ENCODE results near the gene CEP350. TPM values are rescaled to one million over a fixed set of nuclear protein-coding genes. Genes with fewer than 3 reads are reported as not detected.

The CEP350 gene
- total and polyA plus RNA-seq, 2 donors from 2014 or later: 2.8 to 46.5 TPM

DNA sequence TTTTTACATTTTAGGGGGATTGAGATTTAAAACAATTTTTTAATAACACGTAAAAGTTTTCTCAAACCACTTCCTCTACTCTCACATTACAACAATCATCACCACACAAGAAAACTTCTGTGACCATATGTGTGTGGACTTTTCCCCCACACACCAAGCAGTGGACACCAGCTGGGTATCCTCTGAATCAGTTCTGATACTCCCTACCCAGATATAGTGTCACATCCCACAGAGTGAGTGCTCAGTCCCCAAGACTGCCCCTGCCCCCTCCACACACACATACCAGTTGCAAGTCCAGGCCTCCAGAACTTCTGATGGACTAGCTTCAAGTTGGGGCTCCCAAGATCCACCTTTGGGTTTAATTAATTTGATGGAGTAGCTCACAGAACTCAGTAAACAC, 146.8 kb downstream of the CEP350 start:
- no peak overlapping the region for H3K4me3 ChIP-seq (ENCODE audit: low read length in 3 of 3)
- H3K36me3 ChIP-seq (ENCODE audit: control insufficient read depth in 2 of 3, insufficient read depth in 3 of 3, low read length in 3 of 3): peaks cover under 1 to 15% (median 8%) of the 10 kb centered on the region in 3 donors
- no peaks in the 10 kb centered on the region for H3K4me1 ChIP-seq (ENCODE audit: control insufficient read depth in 2 of 3, insufficient read depth in 2 of 3, low read depth in 1 of 3, low read length in 3 of 3)
- TF ChIP-seq, protein P1, sequence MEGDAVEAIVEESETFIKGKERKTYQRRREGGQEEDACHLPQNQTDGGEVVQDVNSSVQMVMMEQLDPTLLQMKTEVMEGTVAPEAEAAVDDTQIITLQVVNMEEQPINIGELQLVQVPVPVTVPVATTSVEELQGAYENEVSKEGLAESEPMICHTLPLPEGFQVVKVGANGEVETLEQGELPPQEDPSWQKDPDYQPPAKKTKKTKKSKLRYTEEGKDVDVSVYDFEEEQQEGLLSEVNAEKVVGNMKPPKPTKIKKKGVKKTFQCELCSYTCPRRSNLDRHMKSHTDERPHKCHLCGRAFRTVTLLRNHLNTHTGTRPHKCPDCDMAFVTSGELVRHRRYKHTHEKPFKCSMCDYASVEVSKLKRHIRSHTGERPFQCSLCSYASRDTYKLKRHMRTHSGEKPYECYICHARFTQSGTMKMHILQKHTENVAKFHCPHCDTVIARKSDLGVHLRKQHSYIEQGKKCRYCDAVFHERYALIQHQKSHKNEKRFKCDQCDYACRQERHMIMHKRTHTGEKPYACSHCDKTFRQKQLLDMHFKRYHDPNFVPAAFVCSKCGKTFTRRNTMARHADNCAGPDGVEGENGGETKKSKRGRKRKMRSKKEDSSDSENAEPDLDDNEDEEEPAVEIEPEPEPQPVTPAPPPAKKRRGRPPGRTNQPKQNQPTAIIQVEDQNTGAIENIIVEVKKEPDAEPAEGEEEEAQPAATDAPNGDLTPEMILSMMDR (IDR thresholded peaks at IDR 0.05; ENCODE audit: borderline replicate concordance, extremely low read depth, insufficient read depth): no peak
- no peak overlapping the region for H3K27ac ChIP-seq (ENCODE audit: low read depth in 2 of 2, low read length in 2 of 2)
- peak in 1 of 5 donors; percentile 11 for DNase-seq
- H3K27me3 ChIP-seq (ENCODE audit: control insufficient read depth, insufficient read depth, low read length): no peaks in the 10 kb centered on the region
- H3K9me3 ChIP-seq (ENCODE audit: control insufficient read depth in 2 of 3, insufficient read depth in 1 of 3, low read length in 3 of 3): no peaks in the 10 kb centered on the region
- no peak for FAIRE-seq
- intact Hi-C loops (cut with DNase I): no loop called here
- H3K9ac ChIP-seq (ENCODE audit: low read length in 3 of 3): no peak overlapping the region

DNA sequence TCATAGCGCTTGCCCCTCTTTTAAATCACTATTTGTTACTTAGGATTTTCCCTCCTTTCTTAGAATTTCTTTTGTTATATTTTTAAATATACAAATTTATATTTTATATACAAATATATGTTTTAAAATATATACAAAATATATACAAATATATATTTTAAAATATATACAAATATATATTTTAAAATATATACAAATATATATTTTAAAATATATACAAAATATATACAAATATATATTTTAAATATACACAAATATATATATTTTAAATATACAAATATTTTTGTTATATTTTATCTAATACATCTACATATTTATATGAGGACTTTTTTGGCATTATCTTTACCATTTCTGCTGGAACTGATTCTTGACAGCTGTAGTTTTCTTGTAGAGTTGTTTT, 149.2 kb downstream of the CEP350 start:
- Histone ChIP-seq H3K27ac (ENCODE audit: low read depth in 2 of 2, low read length in 2 of 2) (no peak overlapping the region), H3K4me1 (ENCODE audit: control insufficient read depth in 2 of 3, insufficient read depth in 2 of 3, low read depth in 1 of 3, low read length in 3 of 3) (no peaks in the 10 kb centered on the region), H3K36me3 (ENCODE audit: control insufficient read depth in 2 of 3, insufficient read depth in 3 of 3, low read length in 3 of 3) (peaks cover 3 to 11% (median 5%) of the 10 kb centered on the region in 3 donors), H3K4me3 (ENCODE audit: low read length in 3 of 3) (no peak overlapping the region), H3K9ac (ENCODE audit: low read length in 3 of 3) (no peak overlapping the region), H3K27me3 (ENCODE audit: control insufficient read depth, insufficient read depth, low read length) (no peaks in the 10 kb centered on the region), H3K9me3 (ENCODE audit: control insufficient read depth in 2 of 3, insufficient read depth in 1 of 3, low read length in 3 of 3) (no peaks in the 10 kb centered on the region)
- intact Hi-C loops (cut with DNase I): no loop called here
- TF ChIP-seq, protein P1 (IDR thresholded peaks at IDR 0.05; ENCODE audit: borderline replicate concordance, extremely low read depth, insufficient read depth): no peak
- FAIRE-seq: peak; percentile 99
- DNase-seq: no peak

DNA sequence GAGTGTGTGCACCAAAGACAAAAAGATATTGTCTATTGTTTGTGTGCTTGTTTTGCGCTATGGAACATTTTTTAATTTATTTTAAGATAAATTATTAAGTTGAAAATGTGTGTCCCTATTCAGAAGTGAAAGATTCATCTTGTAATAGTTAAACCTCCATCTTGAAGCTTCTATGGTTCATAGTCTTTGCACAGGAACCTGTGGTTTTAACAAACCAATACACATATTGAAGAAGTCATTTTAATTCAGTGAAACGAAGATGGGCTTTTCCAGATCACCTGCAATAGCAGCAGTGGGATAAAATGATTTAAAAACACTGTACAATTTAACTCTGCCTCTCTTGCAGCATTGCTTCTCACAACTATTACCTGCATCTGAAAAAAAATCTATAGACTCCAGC, 157.5 kb downstream of the CEP350 start:
- no peak overlapping the region for H3K9ac ChIP-seq (ENCODE audit: low read length in 3 of 3)
- no peak for FAIRE-seq
- intact Hi-C loops (cut with DNase I): no loop called here
- H3K36me3 ChIP-seq (ENCODE audit: control insufficient read depth in 2 of 3, insufficient read depth in 3 of 3, low read length in 3 of 3): peaks cover 2 to 21% (median 17%) of the 10 kb centered on the region in 3 donors
- H3K9me3 ChIP-seq (ENCODE audit: control insufficient read depth in 2 of 3, insufficient read depth in 1 of 3, low read length in 3 of 3): no peaks in the 10 kb centered on the region
- H3K27me3 ChIP-seq (ENCODE audit: control insufficient read depth, insufficient read depth, low read length): no peaks in the 10 kb centered on the region
- no peak overlapping the region for H3K27ac ChIP-seq (ENCODE audit: low read depth in 2 of 2, low read length in 2 of 2)
- H3K4me3 ChIP-seq (ENCODE audit: low read length in 3 of 3): no peak overlapping the region
- DNase-seq: no peak
- TF ChIP-seq, protein P1 (IDR thresholded peaks at IDR 0.05; ENCODE audit: borderline replicate concordance, extremely low read depth, insufficient read depth): no peak
- H3K4me1 ChIP-seq (ENCODE audit: control insufficient read depth in 2 of 3, insufficient read depth in 2 of 3, low read depth in 1 of 3, low read length in 3 of 3): peaks cover 0 to 3% (median 0%) of the 10 kb centered on the region in 3 donors

Data from kidney (tissue), 14 donors.